Activated effector memory CD4-positive, alpha-beta T cell treated with Interleukin-2 at 50 U/mL for 16 hours (primary cell): ENCODE results near the gene ARFGAP1.

Experiments
- DNase-seq: peaks from one replicate; pipeline ENCODE4 v3.0.0-alpha.2; 2020

Gene ARFGAP1

GRCh38 chr20:63310265-63310991 lies 37.8 kb downstream of the ARFGAP1 start:
- no peak for DNase-seq

GRCh38 chr20:63311186-63311832 lies 38.7 kb downstream of the ARFGAP1 start:
- no peak for DNase-seq

- DNase-seq = no peak
These were observed 39.2 kb downstream of the ARFGAP1 start for GRCh38 chr20:63311833-63312243.

- DNase-seq = no peak
These were observed 39.7 kb downstream of the ARFGAP1 start for GRCh38 chr20:63312273-63312672.

- DNase-seq = no peak
These were observed 40.2 kb downstream of the ARFGAP1 start for GRCh38 chr20:63312690-63313348.

- DNase-seq = no peak
These were observed 40.9 kb downstream of the ARFGAP1 start for GRCh38 chr20:63313349-63314014.

- DNase-seq = no peak
These were observed 41.4 kb downstream of the ARFGAP1 start for GRCh38 chr20:63314015-63314471.

- DNase-seq = no peak
These were observed 42.1 kb downstream of the ARFGAP1 start for GRCh38 chr20:63314566-63315239.

- DNase-seq = no peak
These were observed 42.7 kb downstream of the ARFGAP1 start for GRCh38 chr20:63315240-63315689.

- DNase-seq = no peak
These were observed 43.3 kb downstream of the ARFGAP1 start for GRCh38 chr20:63315731-63316491.

- no peak for DNase-seq
These were observed 43.9 kb downstream of the ARFGAP1 start for GRCh38 chr20:63316502-63316921.

- DNase-seq = no peak
These were observed 44.4 kb downstream of the ARFGAP1 start for GRCh38 chr20:63317061-63317460.

GRCh38 chr20:63317601-63318291 lies 45.1 kb downstream of the ARFGAP1 start:
- no peak for DNase-seq

- no peak for DNase-seq
These were observed 46.0 kb downstream of the ARFGAP1 start for GRCh38 chr20:63318391-63319163.

- no peak for DNase-seq
These were observed 46.8 kb downstream of the ARFGAP1 start for GRCh38 chr20:63319164-63320040.

GRCh38 chr20:63320041-63320511 lies 47.5 kb downstream of the ARFGAP1 start:
- DNase-seq = no peak

GRCh38 chr20:63320616-63321147 lies 48.1 kb downstream of the ARFGAP1 start:
- no peak for DNase-seq

GRCh38 chr20:63321148-63321831 lies 48.7 kb downstream of the ARFGAP1 start:
- no peak for DNase-seq
